Body of pancreas (tissue), 4 donors: ENCODE data around the gene CHST3. TPM values are rescaled to one million over a fixed set of nuclear protein-coding genes. Genes with fewer than 3 reads are reported as not detected.

Source experiments
- ATAC-seq: fragments of 150-250 bp; one replicate; pipeline ENCODE4 v1.9.1; 2016
- DNase-seq, 4 donors: peaks; one replicate each; pipeline ENCODE4 v3.0.0-alpha.2; 2019
- H3K27ac ChIP-seq, 4 donors: fragments of 200-600 bp; sonication (generic); 1 replicate in 3 of 4; 2 replicates in 1 of 4; pipeline versions ENCODE4 v1.5.1 to v1.6.1; 2016 to 2019; ENCODE audit warnings: mild to moderate bottlenecking in 1 of 4, mixed read lengths in 1 of 4, moderate library complexity in 1 of 4
- H3K27me3 ChIP-seq, 2 donors: fragments of 200-600 bp; sonication (generic); one replicate each; pipeline ENCODE4 v1.6.0; 2016; ENCODE audit warnings: mild to moderate bottlenecking in 1 of 2
- H3K36me3 ChIP-seq, 2 donors: fragments of 200-600 bp; sonication (generic); replicated peaks in 1 of 2; 2 replicates each; pipeline ENCODE4 v1.5.1; 2016; ENCODE audit warnings: low read depth in 2 of 2; ENCODE audit not compliant: insufficient read depth in 1 of 2
- H3K4me1 ChIP-seq: fragments of 200-600 bp; sonication (generic); one replicate; pipeline ENCODE4 v1.6.0; 2016
- H3K4me3 ChIP-seq, 2 donors: fragments of 200-600 bp; sonication (generic); 1 replicate in 1 of 2; 2 replicates in 1 of 2; pipeline ENCODE4 v1.5.1; 2016 to 2019
- H3K9me3 ChIP-seq, 3 donors: fragments of 200-600 bp; sonication (generic); 1 replicate in 2 of 3; 2 replicates in 1 of 3; pipeline ENCODE4 v1.5.1; 2016
- POLR2A ChIP-seq, 3 donors: fragments of 450-650 bp; IDR thresholded peaks; one replicate each; pipeline ENCODE4 v1.6.1; 2016; ENCODE audit warnings: antibody characterized with exemption in 3 of 3, mild to moderate bottlenecking in 2 of 3
- WGBS, 2 donors: methylation state at CpG; one replicate each; pipeline ENCODE4 v1.1.5; 2017; 5-methylcytosine and 5-hydroxymethylcytosine counted together
- intact Hi-C: fragments of 100-400 bp; cut with DNase I; formaldehyde crosslinking; loops from one replicate; pipeline ENCODE4 v1.15.1; 2023
- total RNA-seq, 2 donors: library from RNA; depleted of rRNA; stranded (reverse); fragments of >200 nt; gene quantifications; one replicate each; pipeline ENCODE4 v1.1.0, GENCODE V29; 2016
- TF ChIP-seq, protein P1 (sequence below), 7 experiments: fragments of 450-650 bp in 4 of 7; fragments of 200-600 bp in 3 of 7; sonication (generic) in 3 of 7; IDR thresholded peaks; one replicate each; pipeline ENCODE4 v1.5.1; 2016 to 2019; ENCODE audit warnings: antibody characterized with exemption in 7 of 7

CHST3 gene
- total RNA-seq, 2 donors from 2014 or later = 8.6 to 19.4 TPM

DNA sequence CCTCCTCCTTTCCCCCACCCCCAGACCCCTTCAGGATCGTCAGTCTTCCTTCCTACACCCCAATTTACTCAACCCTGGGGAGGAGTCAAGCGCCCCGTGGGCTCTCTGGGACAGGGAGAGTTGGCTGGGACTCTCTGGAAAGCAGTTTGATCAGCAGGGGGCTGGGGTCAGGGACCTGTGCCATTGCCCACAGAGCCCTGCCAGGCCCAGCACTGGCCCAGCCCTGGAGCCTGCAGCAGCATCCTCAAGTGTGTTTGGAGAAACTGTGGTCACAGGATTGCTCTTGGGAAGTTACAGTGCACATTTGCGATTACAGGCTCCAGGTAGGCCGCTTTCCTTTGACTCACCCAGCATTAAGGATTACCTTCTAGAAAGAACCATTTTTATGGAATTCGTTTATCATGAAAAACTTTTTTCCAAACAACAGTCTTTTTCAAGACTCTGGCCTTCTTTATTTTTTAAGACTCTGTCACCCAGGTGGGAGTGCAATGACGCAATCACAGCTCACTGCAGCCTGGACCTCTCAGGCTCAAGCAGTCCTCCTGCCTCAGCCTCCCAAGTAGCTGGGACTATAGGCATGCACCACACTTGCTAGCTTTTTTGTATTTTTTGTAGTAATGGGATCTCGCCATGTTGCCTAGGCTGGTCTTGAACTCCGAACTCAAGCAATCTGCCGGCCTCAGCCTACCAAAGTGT lies 50.7 kb downstream of the CHST3 start:
- Histone ChIP-seq H3K36me3 (no peaks in the 10 kb centered on the region), H3K27me3 (no peaks in the 10 kb centered on the region), H3K4me3 (no peak overlapping the region), H3K9me3 (no peaks in the 10 kb centered on the region), H3K4me1 (peaks cover 14% of the 10 kb centered on the region), H3K27ac (no peak overlapping the region)
- TF ChIP-seq, protein P1, sequence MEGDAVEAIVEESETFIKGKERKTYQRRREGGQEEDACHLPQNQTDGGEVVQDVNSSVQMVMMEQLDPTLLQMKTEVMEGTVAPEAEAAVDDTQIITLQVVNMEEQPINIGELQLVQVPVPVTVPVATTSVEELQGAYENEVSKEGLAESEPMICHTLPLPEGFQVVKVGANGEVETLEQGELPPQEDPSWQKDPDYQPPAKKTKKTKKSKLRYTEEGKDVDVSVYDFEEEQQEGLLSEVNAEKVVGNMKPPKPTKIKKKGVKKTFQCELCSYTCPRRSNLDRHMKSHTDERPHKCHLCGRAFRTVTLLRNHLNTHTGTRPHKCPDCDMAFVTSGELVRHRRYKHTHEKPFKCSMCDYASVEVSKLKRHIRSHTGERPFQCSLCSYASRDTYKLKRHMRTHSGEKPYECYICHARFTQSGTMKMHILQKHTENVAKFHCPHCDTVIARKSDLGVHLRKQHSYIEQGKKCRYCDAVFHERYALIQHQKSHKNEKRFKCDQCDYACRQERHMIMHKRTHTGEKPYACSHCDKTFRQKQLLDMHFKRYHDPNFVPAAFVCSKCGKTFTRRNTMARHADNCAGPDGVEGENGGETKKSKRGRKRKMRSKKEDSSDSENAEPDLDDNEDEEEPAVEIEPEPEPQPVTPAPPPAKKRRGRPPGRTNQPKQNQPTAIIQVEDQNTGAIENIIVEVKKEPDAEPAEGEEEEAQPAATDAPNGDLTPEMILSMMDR (IDR thresholded peaks at IDR 0.05) = no peak
- no peak for TF ChIP-seq POLR2A (IDR thresholded peaks at IDR 0.05)
- ATAC-seq = no peak
- 86 to 88% methylated on average over 10 of the region's 10 CpGs for WGBS, 2 donors
- no peak for DNase-seq
- intact Hi-C loops = no loop called here

DNA sequence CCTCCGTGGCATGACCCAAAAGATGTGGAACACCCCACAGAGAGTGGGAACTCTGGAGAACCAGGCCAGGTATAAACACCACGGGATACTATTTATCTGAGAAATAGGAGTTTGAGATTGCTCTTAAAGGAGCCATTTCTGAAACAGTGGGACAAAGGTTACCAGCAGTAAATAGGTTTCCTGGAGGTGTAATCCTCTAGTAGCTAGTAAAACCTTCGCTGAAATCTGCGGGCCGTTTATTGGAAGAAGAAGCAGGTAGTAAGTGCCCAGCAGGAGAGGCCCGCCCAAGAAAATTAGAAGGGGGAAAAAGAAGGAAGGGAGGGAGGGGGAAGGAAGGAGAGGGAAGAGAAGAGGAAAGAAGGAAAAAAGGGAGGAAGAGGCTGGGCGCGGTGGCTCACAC lies 51.6 kb downstream of the CHST3 start:
- TF ChIP-seq POLR2A (IDR thresholded peaks at IDR 0.05) = no peak
- TF ChIP-seq, protein P1 (IDR thresholded peaks at IDR 0.05) = no peak
- Histone ChIP-seq H3K4me1 (peaks cover 11% of the 10 kb centered on the region), H3K36me3 (no peaks in the 10 kb centered on the region), H3K9me3 (no peaks in the 10 kb centered on the region), H3K27me3 (no peaks in the 10 kb centered on the region), H3K4me3 (no peak overlapping the region), H3K27ac (no peak overlapping the region)
- WGBS, 2 donors = 72 to 80% methylated on average over 8 of the region's 8 CpGs
- intact Hi-C loops = no loop called here
- ATAC-seq = no peak
- DNase-seq = no peak

DNA sequence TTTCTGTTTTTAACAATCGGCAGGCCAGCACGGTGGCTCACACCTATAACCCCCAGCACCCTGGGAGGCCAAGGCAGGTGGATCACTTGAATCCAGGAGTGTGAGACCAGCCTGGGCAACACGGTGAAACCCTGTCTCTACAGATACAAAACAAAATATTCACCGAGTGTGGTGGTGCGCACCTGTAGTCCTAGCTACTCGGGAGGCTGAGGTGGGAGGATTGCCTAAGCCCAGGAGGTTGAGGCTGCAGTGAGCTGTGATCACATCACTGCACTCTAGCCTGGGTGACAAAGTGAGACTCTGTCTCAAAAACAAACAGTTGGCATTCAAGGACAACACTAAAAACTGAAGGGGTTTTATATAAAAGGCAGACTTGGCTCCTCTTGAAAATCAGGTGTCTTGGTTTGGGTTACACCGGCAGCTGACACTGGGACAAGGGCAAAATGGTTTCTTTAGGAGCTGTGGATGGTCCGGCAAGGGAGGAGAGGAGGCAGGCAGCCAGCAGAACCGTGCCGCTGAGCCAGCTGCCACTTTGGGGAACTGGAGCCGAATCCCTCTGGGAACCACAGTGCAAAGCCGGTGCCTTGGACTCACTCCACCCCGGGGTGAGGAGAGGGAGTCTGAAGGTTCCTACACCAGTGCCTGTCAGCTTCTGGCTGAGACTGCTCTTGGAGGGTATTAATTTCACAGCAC lies 52.6 kb downstream of the CHST3 start:
- Histone ChIP-seq H3K4me3 (no peak overlapping the region), H3K27me3 (no peaks in the 10 kb centered on the region), H3K27ac (peak overlapping the region in 3 of 4 donors; percentile 7 to 45 (median 44)), H3K36me3 (no peaks in the 10 kb centered on the region), H3K9me3 (no peaks in the 10 kb centered on the region), H3K4me1 (peaks cover 18% of the 10 kb centered on the region)
- TF ChIP-seq, protein P1 (IDR thresholded peaks at IDR 0.05) = no peak
- TF ChIP-seq POLR2A (IDR thresholded peaks at IDR 0.05) = no peak
- intact Hi-C loops = no loop called here
- no peak for DNase-seq
- WGBS, 2 donors = 62 to 64% methylated on average over 11 to 13 of the region's 13 CpGs
- ATAC-seq = peak; percentile 15

DNA sequence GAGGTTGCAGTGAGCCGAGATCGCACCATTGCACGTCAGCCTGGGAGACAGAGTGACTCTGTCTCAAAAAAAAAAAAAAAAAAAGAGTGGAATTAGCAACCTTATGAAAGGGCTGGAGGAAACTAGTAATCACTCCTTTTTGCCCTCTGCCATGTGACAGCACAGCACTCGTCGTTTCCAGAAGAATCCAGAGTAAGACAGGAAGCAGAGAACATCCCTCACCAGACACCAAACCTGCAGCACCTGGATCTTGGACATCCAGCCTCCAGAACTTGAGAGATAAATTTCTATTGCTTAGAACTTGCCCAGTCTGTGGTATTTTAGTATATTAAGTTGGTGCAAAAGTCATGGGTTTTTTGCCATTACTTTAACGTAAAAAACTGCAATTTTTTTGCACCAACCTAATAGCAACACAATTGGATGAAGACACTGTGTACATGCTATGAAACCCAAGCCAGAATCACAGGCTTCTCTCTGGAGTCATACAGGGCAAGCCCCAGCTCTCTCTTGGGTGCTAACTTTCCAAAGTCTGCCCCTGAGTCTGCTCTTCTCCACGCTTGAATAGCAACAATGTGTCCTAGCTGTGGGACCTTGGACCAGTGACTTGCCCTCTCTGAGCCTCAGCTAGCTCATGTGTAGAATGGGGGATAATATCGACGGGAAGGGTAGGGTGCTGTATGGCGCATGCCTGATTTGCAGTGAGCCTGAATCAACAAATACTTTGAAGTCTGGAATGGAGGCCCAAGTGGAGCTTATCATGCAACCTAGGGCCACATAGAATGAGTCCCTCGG lies 55.1 kb downstream of the CHST3 start:
- no peak overlapping the region for H3K27ac ChIP-seq
- no peaks in the 10 kb centered on the region for H3K27me3 ChIP-seq
- intact Hi-C loops = no loop called here
- no peak for DNase-seq
- TF ChIP-seq, protein P1 (IDR thresholded peaks at IDR 0.05) = no peak
- no peak for TF ChIP-seq POLR2A (IDR thresholded peaks at IDR 0.05)
- H3K9me3 ChIP-seq = no peaks in the 10 kb centered on the region
- ATAC-seq = no peak
- H3K4me1 ChIP-seq = peaks cover 18% of the 10 kb centered on the region
- H3K36me3 ChIP-seq = no peaks in the 10 kb centered on the region
- H3K4me3 ChIP-seq = no peak overlapping the region
- WGBS, 2 donors = 82 to 84% methylated on average over 11 of the region's 11 CpGs
